Activated CD8-positive, alpha-beta memory T cell treated with anti-CD3 and anti-CD28 coated beads, Interleukin-2, amount 50 U/mL, for 1 hour (primary cell): ENCODE results near the gene SEMA6B.
"Not testable (repeated sequence)": the region's sequence is repeated elsewhere in the genome, so short reads cannot be mapped to it uniquely, and the experiment has no call there.

Experiments used
- DNase-seq: peaks from one replicate; pipeline ENCODE4 v3.0.0-alpha.2; 2020; ENCODE audit errors: extremely low read depth

Gene SEMA6B

DNA sequence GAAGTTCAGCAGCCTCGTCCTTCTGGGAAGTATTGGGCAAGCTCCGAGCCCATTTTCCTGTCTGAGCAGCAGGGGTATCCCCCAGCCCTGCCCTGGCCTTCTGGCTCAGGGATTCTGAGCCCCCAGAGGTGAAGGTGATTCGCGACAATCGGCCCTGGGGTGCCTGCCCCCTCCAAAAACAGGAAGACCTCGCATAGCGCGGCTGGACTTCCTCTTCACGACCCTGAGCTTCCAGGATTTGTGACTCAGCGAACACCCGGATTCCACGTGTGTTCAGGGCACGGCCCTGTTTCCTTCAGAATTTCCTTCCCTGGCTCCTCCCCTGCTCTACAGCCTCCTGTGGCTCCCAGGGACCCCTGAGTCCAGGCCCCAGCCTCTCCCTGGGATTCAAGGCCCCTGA lies at the start of gene SEMA6B:
Gene SEMA6B, minus strand, starts transcription at position 116 of the 400 bp plus-strand sequence. CDS start 1,227 bp downstream, outside the sequence.
- DNase-seq, result no peak

DNA sequence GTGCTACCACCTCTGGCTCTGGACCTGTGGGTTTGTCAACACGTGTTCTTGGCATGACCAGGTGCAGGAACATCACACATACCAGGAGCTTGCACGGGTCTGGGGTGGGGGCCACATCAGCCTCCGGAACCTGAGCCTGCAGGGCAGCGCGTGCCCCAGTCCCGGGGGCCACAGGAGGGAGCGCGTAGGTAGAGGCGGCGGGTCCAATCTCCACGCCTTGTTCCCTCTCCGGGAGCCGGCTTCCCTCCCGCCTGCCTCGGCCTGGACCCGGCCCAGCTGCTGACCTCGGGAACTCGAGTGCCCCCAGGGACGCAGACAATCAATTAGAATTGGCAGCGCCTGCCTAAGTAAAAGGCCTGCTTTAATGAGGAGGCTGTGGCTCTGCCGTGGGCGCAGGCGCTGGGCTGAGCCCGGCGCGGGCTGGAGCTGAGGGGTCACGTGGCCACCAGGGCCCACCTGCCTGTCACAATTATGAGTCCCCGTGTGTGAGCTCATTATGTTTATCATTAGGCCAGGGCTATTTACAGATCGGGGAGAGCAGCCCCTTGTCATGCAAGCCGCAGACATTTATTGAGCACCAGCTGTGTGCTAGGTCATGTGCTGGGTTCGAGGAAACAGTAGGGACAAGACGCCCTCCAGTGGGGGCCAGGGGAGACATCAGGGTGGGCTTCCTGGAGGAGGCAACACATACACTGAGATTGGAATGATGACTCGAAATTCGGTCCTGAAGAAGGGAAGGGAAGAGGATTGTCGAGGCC lies 47.6 kb upstream of the SEMA6B start:
- DNase-seq, result no peak

GRCh38 chr19:4606181-4606580 lies 46.7 kb upstream of the SEMA6B start:
- no peak for DNase-seq

DNA sequence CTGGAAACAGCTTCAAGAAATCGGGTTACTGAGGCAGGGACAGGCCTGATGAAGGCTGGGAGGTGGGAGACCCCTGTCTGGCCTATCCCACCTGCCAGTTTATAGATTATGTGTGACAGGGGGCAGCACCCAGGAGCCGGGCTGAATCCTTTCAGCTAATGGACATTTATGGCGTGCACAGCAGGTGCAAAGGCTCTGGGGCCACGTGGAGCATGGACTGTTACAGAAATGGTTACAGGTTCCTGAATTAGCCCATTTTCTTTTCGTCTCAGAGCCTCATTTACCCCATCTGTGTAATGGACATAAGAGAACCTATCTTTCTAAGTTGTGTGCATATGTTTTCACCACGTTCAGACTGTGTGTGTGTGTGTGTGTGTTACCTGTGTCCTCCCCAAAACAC lies 45.4 kb upstream of the SEMA6B start:
- no peak for DNase-seq

DNA sequence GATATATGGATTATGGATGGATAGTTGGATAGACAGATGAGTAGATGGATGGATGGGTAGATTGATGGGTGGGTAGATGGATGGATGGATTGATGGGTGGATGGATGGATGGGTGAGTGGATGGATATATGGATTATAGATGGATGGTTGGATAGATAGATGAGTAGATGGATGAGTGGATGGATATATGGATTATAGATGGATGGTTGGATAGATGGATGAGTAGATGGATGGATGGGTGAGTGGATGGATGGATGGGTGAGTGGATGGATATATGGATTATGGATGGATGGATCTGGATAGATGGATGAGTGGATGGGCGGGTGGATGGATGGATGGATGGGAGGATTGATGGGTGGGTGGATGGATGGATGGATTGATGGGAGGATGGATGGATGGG lies 43.4 kb upstream of the SEMA6B start:
- DNase-seq, result no peak

- DNase-seq, result no peak
Measured at GRCh38 chr19:4602173-4602788, 42.8 kb upstream of the SEMA6B start.

GRCh38 chr19:4600893-4601292 lies 41.4 kb upstream of the SEMA6B start:
- DNase-seq, result no peak

DNA sequence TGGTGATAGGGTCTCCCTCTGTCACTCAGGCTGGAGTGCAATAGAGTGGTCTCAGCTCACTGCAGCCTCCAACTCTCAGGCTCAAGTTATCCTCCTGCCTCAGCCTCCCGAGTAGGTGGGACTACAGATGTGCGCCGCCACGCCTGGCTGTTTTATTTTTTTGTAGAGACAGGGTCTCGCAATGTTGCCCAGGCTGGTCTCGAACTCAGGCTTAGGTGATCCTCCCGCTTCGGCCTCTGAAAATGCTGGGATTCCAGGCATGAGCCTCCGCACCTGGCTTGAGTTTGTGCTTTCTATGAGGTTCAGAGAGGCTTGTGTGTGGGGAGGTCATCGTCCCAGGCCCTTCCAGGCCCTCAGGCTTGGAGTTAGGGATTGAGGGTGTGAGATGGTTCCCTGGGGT lies 40.6 kb upstream of the SEMA6B start:
- no peak for DNase-seq

GRCh38 chr19:4598712-4599111 lies 39.2 kb upstream of the SEMA6B start:
- no peak for DNase-seq

DNA sequence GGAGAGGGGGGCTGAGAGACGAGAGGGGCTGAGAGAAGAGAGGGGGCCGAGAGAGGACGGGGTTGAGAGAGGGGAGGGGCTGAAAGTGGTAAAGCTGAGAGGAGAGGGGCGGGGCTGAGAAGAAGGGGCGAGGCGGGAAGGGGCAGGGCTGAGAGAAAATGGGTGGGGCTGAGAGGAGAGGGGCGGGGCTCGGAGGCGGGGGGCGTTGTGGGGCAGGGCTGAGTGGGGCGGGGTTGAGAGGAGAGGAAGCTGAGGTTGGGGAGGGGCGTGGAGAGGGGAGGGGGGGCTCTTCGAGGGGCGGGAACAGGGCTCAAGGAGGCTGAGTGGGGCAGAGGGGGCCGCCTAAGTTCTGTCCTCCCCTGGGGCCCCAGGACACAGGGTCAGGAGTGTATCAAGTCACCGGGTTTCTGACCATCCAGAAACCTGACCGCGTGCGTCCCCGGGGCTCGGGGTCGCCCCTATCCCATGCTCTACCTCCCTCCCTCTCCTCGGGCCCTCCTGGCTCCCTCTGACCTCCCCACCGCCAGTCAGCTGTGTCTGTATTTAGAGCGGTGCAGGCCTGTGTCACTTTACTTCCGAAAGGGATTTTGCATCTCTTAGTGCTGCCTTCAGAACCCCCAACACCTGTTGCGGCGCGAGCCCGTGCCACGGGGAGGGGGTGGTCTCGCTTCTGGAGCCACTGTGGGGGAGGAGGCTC lies 38.6 kb upstream of the SEMA6B start:
- no peak for DNase-seq

DNA sequence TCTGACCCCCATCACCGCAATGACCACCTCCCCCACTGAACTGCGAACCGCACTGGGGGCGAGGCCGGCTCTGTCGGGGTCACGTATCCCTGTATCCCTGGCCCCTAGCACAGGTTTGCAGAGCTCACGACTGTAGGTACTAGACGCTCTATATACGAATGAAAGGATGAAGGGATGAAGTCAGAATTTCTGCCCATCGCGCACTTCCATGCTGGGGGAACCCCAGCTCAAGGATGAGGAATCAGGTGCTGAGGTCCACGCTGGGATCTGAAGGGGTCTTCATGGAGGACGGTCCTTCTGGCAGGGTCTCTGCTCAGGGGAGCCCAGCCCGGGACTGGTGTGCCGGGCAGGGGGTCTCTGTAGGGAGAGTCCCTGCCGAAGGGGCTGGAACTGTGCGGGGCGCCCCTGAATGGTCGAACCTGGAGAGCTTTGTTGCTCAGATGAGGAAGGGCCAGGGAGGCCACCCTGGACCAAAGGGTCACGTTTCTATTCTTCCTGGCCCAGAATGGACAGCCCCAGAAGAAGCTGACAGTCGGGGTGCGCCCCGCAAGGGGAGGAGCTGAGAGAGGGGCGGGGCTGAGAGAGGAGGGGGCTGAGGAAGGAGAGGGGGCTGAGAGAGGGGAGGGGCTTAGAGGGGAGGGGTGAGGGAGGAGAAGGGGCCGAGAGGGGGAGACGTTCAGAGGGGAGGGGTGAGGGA lies 37.9 kb upstream of the SEMA6B start:
- no peak for DNase-seq

- no peak for DNase-seq
Measured at GRCh38 chr19:4596033-4596904, 36.8 kb upstream of the SEMA6B start.

DNA sequence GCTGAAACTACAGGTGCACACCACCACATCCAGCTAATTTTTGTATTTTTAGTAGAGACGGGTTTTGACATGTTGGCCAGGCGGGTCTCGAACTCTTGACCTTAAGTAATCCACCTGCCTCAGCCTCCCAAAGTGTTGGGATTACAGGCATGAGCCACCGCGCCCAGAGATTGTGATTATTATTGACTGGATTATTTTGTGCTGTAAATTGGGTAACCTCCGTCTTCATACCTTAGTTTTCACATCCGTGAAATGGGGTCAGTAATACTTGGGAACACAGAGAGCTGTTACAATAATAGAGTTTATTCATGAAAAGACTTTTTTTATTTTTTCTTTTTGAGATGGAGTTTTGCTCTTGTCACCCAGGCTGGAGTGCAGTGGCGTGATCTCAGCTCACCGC lies 35.7 kb upstream of the SEMA6B start:
- not testable (repeated sequence) for DNase-seq

DNA sequence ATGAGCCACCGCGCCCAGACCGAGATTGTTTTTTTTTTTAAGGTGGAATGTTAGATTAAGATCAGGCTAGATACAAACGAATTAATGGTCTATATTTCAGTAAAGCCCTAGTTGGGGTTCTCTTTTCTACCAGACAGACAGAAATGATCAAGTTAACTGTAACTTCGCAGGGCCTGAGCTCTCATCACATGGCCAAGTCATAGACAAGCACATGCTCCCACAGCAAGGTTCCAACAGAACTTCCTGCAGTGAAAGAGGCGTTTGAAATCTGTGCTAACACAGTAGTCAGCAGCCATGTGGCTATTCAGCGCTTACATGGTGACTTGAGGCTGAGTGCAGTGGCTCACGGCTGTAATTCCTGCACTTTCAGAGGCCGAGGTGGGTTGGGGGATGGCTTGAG lies 34.7 kb upstream of the SEMA6B start:
- no peak for DNase-seq

- DNase-seq, result no peak
Measured at GRCh38 chr19:4593409-4593851, 33.9 kb upstream of the SEMA6B start.

DNA sequence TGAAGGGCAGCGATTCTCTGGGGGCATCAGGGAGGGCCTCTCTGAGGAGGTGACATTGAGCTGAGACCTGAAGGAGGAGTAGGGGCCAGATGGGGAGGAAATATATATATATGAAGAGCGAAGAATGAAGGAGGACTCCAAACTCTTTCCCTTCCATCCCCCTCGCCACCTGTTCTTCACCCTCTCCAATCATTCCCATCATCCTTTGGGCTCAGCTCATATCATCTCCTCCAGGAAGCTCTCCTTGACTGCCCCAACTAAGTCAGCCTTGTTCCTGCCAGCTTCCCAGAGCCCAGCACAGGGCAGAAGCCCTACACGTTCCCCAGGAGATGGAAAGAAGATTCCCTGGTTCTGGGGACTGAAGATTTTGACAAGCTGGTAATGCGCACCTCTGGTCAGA lies 33.0 kb upstream of the SEMA6B start:
- no peak for DNase-seq

- DNase-seq, result no peak
Measured at GRCh38 chr19:4591320-4591719, 31.8 kb upstream of the SEMA6B start.

GRCh38 chr19:4590559-4590958 lies 31.1 kb upstream of the SEMA6B start:
- no peak for DNase-seq

GRCh38 chr19:4589579-4590410 lies 30.3 kb upstream of the SEMA6B start:
- DNase-seq, result no peak

DNA sequence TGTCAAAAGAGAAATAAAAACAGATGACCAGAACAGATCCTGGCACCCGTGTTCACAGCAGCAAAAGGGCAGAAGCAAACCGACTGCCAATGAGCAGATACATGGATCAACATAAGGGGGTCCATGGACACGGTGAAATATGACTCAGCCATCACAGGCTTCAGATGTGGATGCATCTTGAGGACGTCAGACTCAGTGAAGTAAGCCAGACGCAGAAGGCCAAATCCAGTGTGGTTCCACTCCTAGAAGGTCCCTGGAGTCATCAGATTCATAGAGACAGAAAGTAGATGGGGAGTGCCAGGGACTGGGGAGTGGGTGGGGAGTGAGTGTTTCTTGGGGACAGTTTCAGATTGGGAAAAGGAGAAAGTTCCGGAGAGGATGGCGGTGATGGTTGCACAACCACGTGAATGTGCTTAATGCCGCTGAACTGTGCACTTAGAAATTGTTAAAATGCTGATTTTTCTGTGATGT lies 28.8 kb upstream of the SEMA6B start:
- DNase-seq, result no peak
